SU-DHL-6 (cell line): ENCODE data around the gene TSPAN18.

ENCODE experiments used
- EZH2phosphoT487 ChIP-seq: fragments of 200-600 bp; sonication (generic), shearing (Covaris generic); conservative IDR thresholded peaks from 2 replicates; pipeline ENCODE4 v1.6.1; 2018; ENCODE audit warnings: mild to moderate bottlenecking, antibody characterized with exemption, low read length, moderate library complexity, mixed read lengths
- TF ChIP-seq, protein P1 (sequence below): fragments of 200-600 bp; sonication (generic); IDR thresholded peaks from one replicate; pipeline ENCODE4 v1.5.1; 2017; ENCODE audit warnings: antibody characterized with exemption, mild to moderate bottlenecking, low read length, moderate library complexity; ENCODE audit not compliant: insufficient read depth, poor library complexity, severe bottlenecking

DNA sequence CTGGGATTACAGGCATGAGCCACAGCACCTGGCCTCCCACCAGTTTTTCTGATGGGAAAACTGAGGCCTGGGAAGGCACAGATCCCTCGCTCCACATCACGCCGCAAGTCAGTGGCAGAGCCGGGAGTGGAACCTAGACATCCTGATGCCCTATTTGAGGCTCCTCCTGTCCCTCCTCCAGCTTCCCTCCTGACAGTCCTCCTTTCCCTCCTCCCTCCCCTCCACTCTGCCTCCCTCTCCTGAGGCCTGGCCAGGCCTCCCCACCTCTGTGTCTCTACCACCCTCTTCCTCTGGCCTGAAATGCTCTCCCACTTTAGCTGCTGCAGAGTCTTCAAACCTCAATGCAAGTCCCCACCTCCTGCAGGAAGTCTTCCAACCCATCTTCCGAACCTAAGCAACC lies 237.2 kb downstream of the TSPAN18 start:
- TF ChIP-seq, protein P1, sequence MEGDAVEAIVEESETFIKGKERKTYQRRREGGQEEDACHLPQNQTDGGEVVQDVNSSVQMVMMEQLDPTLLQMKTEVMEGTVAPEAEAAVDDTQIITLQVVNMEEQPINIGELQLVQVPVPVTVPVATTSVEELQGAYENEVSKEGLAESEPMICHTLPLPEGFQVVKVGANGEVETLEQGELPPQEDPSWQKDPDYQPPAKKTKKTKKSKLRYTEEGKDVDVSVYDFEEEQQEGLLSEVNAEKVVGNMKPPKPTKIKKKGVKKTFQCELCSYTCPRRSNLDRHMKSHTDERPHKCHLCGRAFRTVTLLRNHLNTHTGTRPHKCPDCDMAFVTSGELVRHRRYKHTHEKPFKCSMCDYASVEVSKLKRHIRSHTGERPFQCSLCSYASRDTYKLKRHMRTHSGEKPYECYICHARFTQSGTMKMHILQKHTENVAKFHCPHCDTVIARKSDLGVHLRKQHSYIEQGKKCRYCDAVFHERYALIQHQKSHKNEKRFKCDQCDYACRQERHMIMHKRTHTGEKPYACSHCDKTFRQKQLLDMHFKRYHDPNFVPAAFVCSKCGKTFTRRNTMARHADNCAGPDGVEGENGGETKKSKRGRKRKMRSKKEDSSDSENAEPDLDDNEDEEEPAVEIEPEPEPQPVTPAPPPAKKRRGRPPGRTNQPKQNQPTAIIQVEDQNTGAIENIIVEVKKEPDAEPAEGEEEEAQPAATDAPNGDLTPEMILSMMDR = no peak
- TF ChIP-seq EZH2phosphoT487 = no peak
